ENCODE data around the gene P2RY14. TPM values are rescaled to one million over a fixed set of nuclear protein-coding genes. Genes with fewer than 3 reads are reported as not detected.

P2RY14 gene
- total RNA-seq, 2 donors from 2014 or later = 0.09 to 0.28 TPM

- H3K36me3 ChIP-seq = no peaks in the 10 kb centered on the region
- H3K27ac ChIP-seq = no peak overlapping the region
- H3K9me3 ChIP-seq = no peaks in the 10 kb centered on the region
- no peak overlapping the region for H3K4me3 ChIP-seq
- WGBS = 88% methylated on average over 2 of the region's 2 CpGs
- DNase-seq (ENCODE audit: low spot score) = no peak
- no peak for TF ChIP-seq POLR2AphosphoS5 (IDR thresholded peaks at IDR 0.05)
- TF ChIP-seq POLR2A (IDR thresholded peaks at IDR 0.05) = no peak
- no peak for TF ChIP-seq CTCF (IDR thresholded peaks at IDR 0.05)
- no peaks in the 10 kb centered on the region for H3K4me1 ChIP-seq (replicated peaks)
- intact Hi-C loops (cut with DNase I) = no loop called here
- no peaks in the 10 kb centered on the region for H3K27me3 ChIP-seq (replicated peaks; ENCODE audit: insufficient read depth)
Measured at GRCh38 chr3:151297429-151297828, 19.1 kb upstream of the P2RY14 start.

GRCh38 chr3:151296226-151296625 lies 17.9 kb upstream of the P2RY14 start:
- 64% methylated on average over 3 of the region's 3 CpGs for WGBS

GRCh38 chr3:151293127-151293526 lies 14.8 kb upstream of the P2RY14 start:
- 38% methylated on average over 6 of the region's 6 CpGs for WGBS
- Histone ChIP-seq H3K4me3 (no peak overlapping the region), H3K36me3 (no peaks in the 10 kb centered on the region), H3K4me1 (replicated peaks) (no peaks in the 10 kb centered on the region), H3K27me3 (replicated peaks; ENCODE audit: insufficient read depth) (no peaks in the 10 kb centered on the region), H3K9me3 (no peaks in the 10 kb centered on the region), H3K27ac (no peak overlapping the region)
- no peak for DNase-seq (ENCODE audit: low spot score)
- intact Hi-C loops (cut with DNase I) = no loop called here
- TF ChIP-seq POLR2AphosphoS5 (IDR thresholded peaks at IDR 0.05) = no peak
- TF ChIP-seq CTCF (IDR thresholded peaks at IDR 0.05) = no peak
- TF ChIP-seq POLR2A (IDR thresholded peaks at IDR 0.05) = no peak

More at GRCh38 chr3:151296226-151296625, 17.9 kb upstream of the P2RY14 start:
- TF ChIP-seq CTCF (IDR thresholded peaks at IDR 0.05) (no peak), POLR2AphosphoS5 (IDR thresholded peaks at IDR 0.05) (no peak), POLR2A (IDR thresholded peaks at IDR 0.05) (no peak)
- intact Hi-C loops (cut with DNase I) = no loop called here
- no peaks in the 10 kb centered on the region for H3K27me3 ChIP-seq (replicated peaks; ENCODE audit: insufficient read depth)
- H3K4me3 ChIP-seq = no peak overlapping the region
- H3K27ac ChIP-seq = no peak overlapping the region
- H3K9me3 ChIP-seq = no peaks in the 10 kb centered on the region
- no peaks in the 10 kb centered on the region for H3K36me3 ChIP-seq
- no peaks in the 10 kb centered on the region for H3K4me1 ChIP-seq (replicated peaks)
- no peak for DNase-seq (ENCODE audit: low spot score)

GRCh38 chr3:151290673-151291072 lies 12.3 kb upstream of the P2RY14 start:
- TF ChIP-seq POLR2A (IDR thresholded peaks at IDR 0.05) (no peak), POLR2AphosphoS5 (IDR thresholded peaks at IDR 0.05) (no peak), CTCF (IDR thresholded peaks at IDR 0.05) (peak in 2 of 4 experiments; percentile 54 to 60)
- intact Hi-C loops (cut with DNase I) = no loop called here
- WGBS = 43% methylated on average over 3 of the region's 3 CpGs

GRCh38 chr3:151289445-151289844 lies 11.1 kb upstream of the P2RY14 start:
- no peaks in the 10 kb centered on the region for H3K36me3 ChIP-seq
- intact Hi-C loops (cut with DNase I) = no loop called here

More at GRCh38 chr3:151290673-151291072, 12.3 kb upstream of the P2RY14 start:
- Histone ChIP-seq H3K36me3 (no peaks in the 10 kb centered on the region), H3K27me3 (replicated peaks; ENCODE audit: insufficient read depth) (no peaks in the 10 kb centered on the region), H3K4me3 (no peak overlapping the region), H3K27ac (no peak overlapping the region), H3K9me3 (no peaks in the 10 kb centered on the region), H3K4me1 (replicated peaks) (no peaks in the 10 kb centered on the region)
- DNase-seq (ENCODE audit: low spot score) = no peak

More at GRCh38 chr3:151289445-151289844, 11.1 kb upstream of the P2RY14 start:
- TF ChIP-seq CTCF (IDR thresholded peaks at IDR 0.05) = no peak
- TF ChIP-seq POLR2A (IDR thresholded peaks at IDR 0.05) = no peak
- no peak for TF ChIP-seq POLR2AphosphoS5 (IDR thresholded peaks at IDR 0.05)
- Histone ChIP-seq H3K4me1 (replicated peaks) (no peaks in the 10 kb centered on the region), H3K9me3 (no peaks in the 10 kb centered on the region), H3K27me3 (replicated peaks; ENCODE audit: insufficient read depth) (no peaks in the 10 kb centered on the region), H3K27ac (no peak overlapping the region), H3K4me3 (no peak overlapping the region)
- 58% methylated on average over 3 of the region's 3 CpGs for WGBS
- DNase-seq (ENCODE audit: low spot score) = no peak

All from prostate gland (tissue), 2 donors.